Tibial nerve (tissue), 4 donors: ENCODE data around the gene CPB1.

Experiments used
- CTCF ChIP-seq, 5 experiments: fragments of 200-600 bp in 3 of 5; fragments of 450-650 bp in 2 of 5; sonication (generic) in 3 of 5; IDR thresholded peaks; one replicate each; pipeline ENCODE4 v1.5.1; 2016 to 2019; ENCODE audit warnings: antibody characterized with exemption in 5 of 5, mild to moderate bottlenecking in 3 of 5, moderate library complexity in 2 of 5
- EP300 ChIP-seq, 2 donors: sonication (generic); formaldehyde crosslinking; IDR thresholded peaks; one replicate each; pipeline ENCODE4 v1.6.1; 2017; ENCODE audit warnings: antibody characterized with exemption in 2 of 2, mild to moderate bottlenecking in 1 of 2
- POLR2A ChIP-seq, 2 donors: fragments of 450-650 bp; IDR thresholded peaks; one replicate each; pipeline ENCODE4 v1.6.1; 2017; ENCODE audit warnings: antibody characterized with exemption in 2 of 2, mild to moderate bottlenecking in 2 of 2, moderate library complexity in 2 of 2

- TF ChIP-seq CTCF (IDR thresholded peaks at IDR 0.05): no peak
- no peak for TF ChIP-seq POLR2A (IDR thresholded peaks at IDR 0.05)
- no peak for TF ChIP-seq EP300 (IDR thresholded peaks at IDR 0.05)
These were observed 35.7 kb downstream of the CPB1 start for GRCh38 chr3:148863297-148863696.
